Coronary artery (tissue), 2 donors: Measurements from ENCODE around the gene ATP2A3.

ENCODE experiments used
- DNase-seq: peaks from one replicate; pipeline ENCODE4 v3.0.0-alpha.2; 2017; ENCODE audit warnings: low spot score
- H3K27ac ChIP-seq, 2 donors: fragments of 200-600 bp; sonication (generic); one replicate each; pipeline ENCODE4 v1.5.1; 2016 to 2019
- H3K4me3 ChIP-seq: fragments of 200-600 bp; sonication (generic); 2 replicates; pipeline ENCODE4 v1.5.1; 2016; ENCODE audit warnings: mild to moderate bottlenecking, moderate library complexity
- CTCF ChIP-seq: fragments of 200-600 bp; sonication (generic); IDR thresholded peaks from one replicate; pipeline ENCODE4 v1.5.1; 2019; ENCODE audit warnings: antibody characterized with exemption

ATP2A3 gene

GRCh38 chr17:3891626-3892094 lies 72.6 kb downstream of the ATP2A3 start:
- no peak for TF ChIP-seq CTCF
- H3K27ac ChIP-seq = peak overlapping the region; percentile 58 to 75

GRCh38 chr17:3890878-3891219 lies 73.4 kb downstream of the ATP2A3 start:
- DNase-seq = no peak
- Histone ChIP-seq H3K4me3 (no peak overlapping the region), H3K27ac (peak overlapping the region; percentile 70 to 89)
- no peak for TF ChIP-seq CTCF

More at GRCh38 chr17:3891626-3892094, 72.6 kb downstream of the ATP2A3 start:
- H3K4me3 ChIP-seq = peak overlapping the region; percentile 76
- no peak for DNase-seq

- peak; percentile 96 for DNase-seq
- no peak for TF ChIP-seq CTCF
- H3K4me3 ChIP-seq = peak overlapping the region; percentile 12
- H3K27ac ChIP-seq = peak overlapping the region; percentile 70 to 89
These were observed 74.0 kb downstream of the ATP2A3 start for GRCh38 chr17:3890082-3890877.

- Histone ChIP-seq H3K4me3 (peak overlapping the region; percentile 12), H3K27ac (peak overlapping the region; percentile 70 to 89)
- no peak for DNase-seq
- no peak for TF ChIP-seq CTCF
These were observed 74.8 kb downstream of the ATP2A3 start for GRCh38 chr17:3889325-3890012.

- no peak for TF ChIP-seq CTCF
- Histone ChIP-seq H3K4me3 (no peak overlapping the region), H3K27ac (peak overlapping the region; percentile 70 to 89)
- DNase-seq = peak; percentile 84
These were observed 75.7 kb downstream of the ATP2A3 start for GRCh38 chr17:3888343-3889171.

- H3K27ac ChIP-seq = peak overlapping the region in 1 of 2 donors; percentile 89
- TF ChIP-seq CTCF = no peak
- no peak overlapping the region for H3K4me3 ChIP-seq
- DNase-seq = no peak
These were observed 76.4 kb downstream of the ATP2A3 start for GRCh38 chr17:3887804-3888203.
